Measurements from ENCODE around the gene MED13L. TPM values are rescaled to one million over a fixed set of nuclear protein-coding genes. Genes with fewer than 3 reads are reported as not detected.

Gene MED13L
- total RNA-seq, 1 experiment from 2014 or later, result 89.0 TPM

DNA sequence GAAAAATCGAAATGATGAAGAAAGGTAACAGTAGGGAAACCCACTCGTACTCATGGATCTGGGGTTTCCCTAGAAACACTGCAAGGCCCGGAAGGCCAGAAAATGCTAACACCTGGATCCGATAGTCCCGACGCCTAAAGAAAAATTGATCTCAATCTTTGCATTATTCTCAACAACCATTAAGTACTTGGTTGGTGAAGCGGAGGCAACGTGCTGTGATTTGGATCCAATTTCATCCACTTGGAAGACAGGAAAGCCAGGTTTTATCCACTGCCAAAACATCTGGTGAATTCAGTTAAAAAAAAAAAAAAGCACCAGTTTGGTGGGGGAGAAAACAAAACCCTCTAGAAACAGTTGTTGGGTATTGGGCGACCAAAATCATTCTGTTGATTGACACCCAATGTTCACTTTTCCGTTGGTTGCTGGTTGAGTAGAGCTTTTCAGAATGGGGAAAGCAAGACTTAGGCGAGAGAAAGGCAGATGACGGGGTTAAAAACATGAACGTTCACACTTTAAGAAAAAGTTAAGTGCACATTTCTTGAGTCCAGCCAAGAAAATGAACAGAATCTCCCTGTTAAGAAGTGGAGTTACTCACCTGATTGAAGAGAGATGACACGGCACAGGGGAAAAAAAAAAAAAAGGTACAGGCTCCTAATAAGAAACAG lies 41.9 kb upstream of the MED13L start:
- no peak for DNase-seq
- intact Hi-C loops (cut with micrococcal nuclease; ENCODE audit: unreplicated experiment), result no loop called here
- no peak overlapping the region for H3K4me3 Mint-ChIP-seq (ENCODE audit: low read depth, unreplicated experiment)
- no peaks in the 10 kb centered on the region for H3K36me3 Mint-ChIP-seq (ENCODE audit: insufficient read depth, unreplicated experiment)
- peaks cover 75% of the 10 kb centered on the region for H3K27me3 Mint-ChIP-seq (ENCODE audit: unreplicated experiment)
- CTCF ChIA-PET, result interaction anchor here (0.6 kb wide), 1 partner anchor 362 kb away, joined by 3 read pairs; no protein-coding TSS in a partner anchor
- H3K27ac Mint-ChIP-seq (ENCODE audit: unreplicated experiment), result no peak overlapping the region
- no peaks in the 10 kb centered on the region for H3K4me1 Mint-ChIP-seq (ENCODE audit: low read depth, unreplicated experiment)
- TF ChIP-seq, protein P1, sequence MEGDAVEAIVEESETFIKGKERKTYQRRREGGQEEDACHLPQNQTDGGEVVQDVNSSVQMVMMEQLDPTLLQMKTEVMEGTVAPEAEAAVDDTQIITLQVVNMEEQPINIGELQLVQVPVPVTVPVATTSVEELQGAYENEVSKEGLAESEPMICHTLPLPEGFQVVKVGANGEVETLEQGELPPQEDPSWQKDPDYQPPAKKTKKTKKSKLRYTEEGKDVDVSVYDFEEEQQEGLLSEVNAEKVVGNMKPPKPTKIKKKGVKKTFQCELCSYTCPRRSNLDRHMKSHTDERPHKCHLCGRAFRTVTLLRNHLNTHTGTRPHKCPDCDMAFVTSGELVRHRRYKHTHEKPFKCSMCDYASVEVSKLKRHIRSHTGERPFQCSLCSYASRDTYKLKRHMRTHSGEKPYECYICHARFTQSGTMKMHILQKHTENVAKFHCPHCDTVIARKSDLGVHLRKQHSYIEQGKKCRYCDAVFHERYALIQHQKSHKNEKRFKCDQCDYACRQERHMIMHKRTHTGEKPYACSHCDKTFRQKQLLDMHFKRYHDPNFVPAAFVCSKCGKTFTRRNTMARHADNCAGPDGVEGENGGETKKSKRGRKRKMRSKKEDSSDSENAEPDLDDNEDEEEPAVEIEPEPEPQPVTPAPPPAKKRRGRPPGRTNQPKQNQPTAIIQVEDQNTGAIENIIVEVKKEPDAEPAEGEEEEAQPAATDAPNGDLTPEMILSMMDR (IDR thresholded peaks at IDR 0.05; ENCODE audit: unreplicated experiment), result no peak
- H3K9me3 Mint-ChIP-seq (ENCODE audit: low read depth, unreplicated experiment), result peaks cover 2% of the 10 kb centered on the region
- BruUV-seq (replicated peaks), result no TSS peak

DNA sequence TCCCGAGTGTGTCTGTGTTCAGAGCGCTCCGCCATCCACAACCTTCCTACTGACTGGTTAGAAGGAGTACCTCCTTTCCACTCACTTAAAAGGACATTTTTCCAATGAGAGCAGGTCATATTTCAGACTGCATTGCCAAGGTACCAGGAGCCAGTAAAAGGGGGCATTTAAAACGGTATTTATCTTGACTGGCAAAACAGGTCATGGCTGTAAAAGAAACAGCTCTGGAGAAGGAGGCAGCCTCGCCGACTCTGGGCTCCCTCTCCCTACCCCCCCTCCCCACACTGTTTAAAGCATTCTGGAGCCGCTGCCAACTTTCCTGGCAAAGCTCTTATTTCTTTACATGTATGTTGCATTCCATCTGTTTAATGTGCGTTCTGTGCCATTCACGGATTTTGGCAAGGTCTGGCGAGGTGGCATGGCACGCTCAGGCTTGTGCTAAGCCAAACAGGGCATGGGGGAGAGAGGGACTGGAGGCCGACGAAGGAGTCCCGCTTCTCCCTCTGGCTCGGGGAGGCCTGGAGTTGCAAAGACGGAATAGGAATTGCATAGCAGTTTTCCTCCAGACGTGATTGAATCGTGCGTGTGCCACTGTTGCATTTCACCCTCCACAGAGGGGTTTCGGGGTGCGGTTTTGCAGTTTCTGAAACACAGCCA lies 41.2 kb upstream of the MED13L start:
- Mint-ChIP-seq H3K9me3 (ENCODE audit: low read depth, unreplicated experiment) (peaks cover 2% of the 10 kb centered on the region), H3K4me3 (ENCODE audit: low read depth, unreplicated experiment) (no peak overlapping the region), H3K27me3 (ENCODE audit: unreplicated experiment) (peaks cover 75% of the 10 kb centered on the region), H3K27ac (ENCODE audit: unreplicated experiment) (no peak overlapping the region), H3K36me3 (ENCODE audit: insufficient read depth, unreplicated experiment) (no peaks in the 10 kb centered on the region), H3K4me1 (ENCODE audit: low read depth, unreplicated experiment) (no peaks in the 10 kb centered on the region)
- intact Hi-C loops (cut with micrococcal nuclease; ENCODE audit: unreplicated experiment), result no loop called here
- BruUV-seq (replicated peaks), result no TSS peak
- TF ChIP-seq, protein P1 (IDR thresholded peaks at IDR 0.05; ENCODE audit: unreplicated experiment), result no peak
- no peak for DNase-seq
- CTCF ChIA-PET, result interaction anchor here (0.7 kb wide), 1 partner anchor 34 kb away, joined by 3 read pairs; no protein-coding TSS in a partner anchor

DNA sequence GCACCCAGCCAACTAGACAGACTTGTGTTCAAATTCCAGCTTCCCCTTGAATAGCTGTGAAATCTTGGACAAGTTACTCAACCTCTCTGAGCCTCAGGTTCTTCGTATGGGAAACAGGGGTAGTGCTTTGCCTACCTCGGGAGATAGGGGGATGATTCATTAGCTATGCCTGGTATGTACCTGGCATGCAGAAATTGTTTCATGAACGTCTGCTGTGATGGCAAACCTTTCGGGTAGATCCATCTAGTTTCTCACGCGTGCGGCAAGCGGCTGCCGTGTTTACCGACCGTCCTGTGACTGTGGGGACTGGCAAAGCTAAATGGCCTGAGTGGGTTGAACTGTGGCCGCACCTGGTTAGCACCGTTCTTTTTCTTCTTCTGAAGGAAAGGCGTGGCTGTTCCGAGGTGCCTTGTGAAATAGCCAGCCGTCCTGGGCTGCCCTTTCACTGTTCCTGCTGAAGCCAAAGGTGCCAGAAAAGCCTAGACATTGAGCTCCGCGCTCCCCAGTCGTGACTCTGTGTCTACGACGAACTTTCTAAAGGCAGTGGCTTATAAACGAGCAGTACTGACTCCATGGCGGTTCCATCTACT lies 40.6 kb upstream of the MED13L start:
- intact Hi-C loops (cut with micrococcal nuclease; ENCODE audit: unreplicated experiment), result no loop called here
- no peaks in the 10 kb centered on the region for H3K4me1 Mint-ChIP-seq (ENCODE audit: low read depth, unreplicated experiment)
- CTCF ChIA-PET, result interaction anchor here (0.7 kb wide), 1 partner anchor 35 kb away, joined by 3 read pairs; no protein-coding TSS in a partner anchor
- H3K27me3 Mint-ChIP-seq (ENCODE audit: unreplicated experiment), result peaks cover 75% of the 10 kb centered on the region
- peaks cover 2% of the 10 kb centered on the region for H3K9me3 Mint-ChIP-seq (ENCODE audit: low read depth, unreplicated experiment)
- no peaks in the 10 kb centered on the region for H3K36me3 Mint-ChIP-seq (ENCODE audit: insufficient read depth, unreplicated experiment)
- H3K27ac Mint-ChIP-seq (ENCODE audit: unreplicated experiment), result no peak overlapping the region
- H3K4me3 Mint-ChIP-seq (ENCODE audit: low read depth, unreplicated experiment), result no peak overlapping the region
- no TSS peak for BruUV-seq (replicated peaks)
- TF ChIP-seq, protein P1 (IDR thresholded peaks at IDR 0.05; ENCODE audit: unreplicated experiment), result no peak
- DNase-seq, result no peak

DNA sequence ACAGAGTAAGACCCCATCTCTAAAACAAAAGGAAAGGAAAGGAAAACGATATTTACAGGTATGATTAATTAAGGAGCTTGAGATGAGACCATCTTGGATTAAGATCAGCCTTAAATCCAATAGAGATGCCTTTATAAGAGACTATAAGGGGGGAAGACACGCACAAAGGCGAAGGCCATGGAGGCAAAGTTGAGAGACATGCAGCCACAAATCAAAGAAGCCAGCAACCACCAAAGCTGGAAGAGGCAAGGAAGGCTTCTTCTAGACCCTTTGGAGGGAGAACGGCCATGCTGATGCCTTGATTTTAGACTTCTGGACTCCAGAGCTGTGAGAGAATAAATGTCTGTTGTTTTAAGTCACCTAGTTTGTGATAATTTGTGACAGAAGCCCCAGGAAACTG lies 39.6 kb upstream of the MED13L start:
- no TSS peak for BruUV-seq (replicated peaks)

More for the DNA sequence above, 39.6 kb upstream of the MED13L start:
- Mint-ChIP-seq H3K27ac (ENCODE audit: unreplicated experiment) (no peak overlapping the region), H3K9me3 (ENCODE audit: low read depth, unreplicated experiment) (peaks cover 2% of the 10 kb centered on the region), H3K4me3 (ENCODE audit: low read depth, unreplicated experiment) (no peak overlapping the region), H3K27me3 (ENCODE audit: unreplicated experiment) (peaks cover 84% of the 10 kb centered on the region), H3K36me3 (ENCODE audit: insufficient read depth, unreplicated experiment) (no peaks in the 10 kb centered on the region), H3K4me1 (ENCODE audit: low read depth, unreplicated experiment) (no peaks in the 10 kb centered on the region)
- DNase-seq, result no peak
- intact Hi-C loops (cut with micrococcal nuclease; ENCODE audit: unreplicated experiment), result no loop called here
- TF ChIP-seq, protein P1 (IDR thresholded peaks at IDR 0.05; ENCODE audit: unreplicated experiment), result no peak
- CTCF ChIA-PET, result no interaction called here
